Nephron progenitor cell (in vitro differentiated cells): ENCODE results near the gene MEGF8.
"Not testable (repeated sequence)": the region's sequence is repeated elsewhere in the genome, so short reads cannot be mapped to it uniquely, and the experiment has no call there.

Source experiments
- DNase-seq: peaks from one replicate; pipeline ENCODE4 v3.0.0; 2021
- H3K27ac Mint-ChIP-seq: 2 replicates; pipeline ENCODE4 v1.8.0; 2021; ENCODE audit warnings: mild to moderate bottlenecking, moderate library complexity, mixed read lengths
- H3K27me3 Mint-ChIP-seq: 2 replicates; pipeline ENCODE4 v1.8.0; 2021; ENCODE audit warnings: mild to moderate bottlenecking, low read depth, mixed read lengths; ENCODE audit not compliant: poor library complexity
- H3K36me3 Mint-ChIP-seq: 2 replicates; pipeline ENCODE4 v1.8.0; 2021; ENCODE audit warnings: low read depth, mixed read lengths
- H3K4me1 Mint-ChIP-seq: 2 replicates; pipeline ENCODE4 v1.8.0; 2021; ENCODE audit warnings: mixed read lengths
- H3K4me3 Mint-ChIP-seq: 2 replicates; pipeline ENCODE4 v1.8.0; 2021; ENCODE audit warnings: mild to moderate bottlenecking, moderate library complexity, mixed read lengths
- H3K9me3 Mint-ChIP-seq: 2 replicates; pipeline ENCODE4 v1.8.0; 2021; ENCODE audit warnings: mild to moderate bottlenecking, moderate library complexity, mixed read lengths
- TF ChIP-seq, protein P1 (sequence below): fragments of 200-600 bp; sonication (generic); IDR thresholded peaks from 2 replicates; pipeline ENCODE4 v1.5.0; 2021; ENCODE audit warnings: antibody characterized with exemption

The MEGF8 gene

DNA sequence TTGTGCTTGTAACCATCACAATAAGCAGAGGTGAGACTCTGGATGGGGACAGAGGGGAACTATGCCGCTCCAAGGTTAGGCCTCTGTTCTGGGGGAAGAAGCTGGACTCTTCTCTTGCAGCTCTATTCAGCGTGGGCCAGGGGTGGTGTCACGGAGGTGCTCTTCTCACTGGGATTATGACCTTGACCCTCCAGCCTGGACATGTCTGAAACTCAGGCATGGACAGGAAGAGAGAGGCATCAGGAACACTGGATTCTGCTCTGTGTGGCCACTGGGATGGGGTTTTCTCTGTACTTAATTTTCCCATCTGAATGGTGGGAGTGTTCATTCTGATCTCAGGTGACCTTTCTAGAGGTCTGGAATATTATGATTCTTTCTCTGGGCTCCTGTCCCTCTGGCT lies 7.6 kb downstream of the MEGF8 start:
- Mint-ChIP-seq H3K27ac (no peak overlapping the region), H3K36me3 (peaks cover 3% of the 10 kb centered on the region), H3K4me3 (no peak overlapping the region), H3K27me3 (peaks cover 7% of the 10 kb centered on the region), H3K9me3 (no peaks in the 10 kb centered on the region), H3K4me1 (peaks cover 28% of the 10 kb centered on the region)
- TF ChIP-seq, protein P1, sequence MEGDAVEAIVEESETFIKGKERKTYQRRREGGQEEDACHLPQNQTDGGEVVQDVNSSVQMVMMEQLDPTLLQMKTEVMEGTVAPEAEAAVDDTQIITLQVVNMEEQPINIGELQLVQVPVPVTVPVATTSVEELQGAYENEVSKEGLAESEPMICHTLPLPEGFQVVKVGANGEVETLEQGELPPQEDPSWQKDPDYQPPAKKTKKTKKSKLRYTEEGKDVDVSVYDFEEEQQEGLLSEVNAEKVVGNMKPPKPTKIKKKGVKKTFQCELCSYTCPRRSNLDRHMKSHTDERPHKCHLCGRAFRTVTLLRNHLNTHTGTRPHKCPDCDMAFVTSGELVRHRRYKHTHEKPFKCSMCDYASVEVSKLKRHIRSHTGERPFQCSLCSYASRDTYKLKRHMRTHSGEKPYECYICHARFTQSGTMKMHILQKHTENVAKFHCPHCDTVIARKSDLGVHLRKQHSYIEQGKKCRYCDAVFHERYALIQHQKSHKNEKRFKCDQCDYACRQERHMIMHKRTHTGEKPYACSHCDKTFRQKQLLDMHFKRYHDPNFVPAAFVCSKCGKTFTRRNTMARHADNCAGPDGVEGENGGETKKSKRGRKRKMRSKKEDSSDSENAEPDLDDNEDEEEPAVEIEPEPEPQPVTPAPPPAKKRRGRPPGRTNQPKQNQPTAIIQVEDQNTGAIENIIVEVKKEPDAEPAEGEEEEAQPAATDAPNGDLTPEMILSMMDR = no peak
- DNase-seq = no peak

DNA sequence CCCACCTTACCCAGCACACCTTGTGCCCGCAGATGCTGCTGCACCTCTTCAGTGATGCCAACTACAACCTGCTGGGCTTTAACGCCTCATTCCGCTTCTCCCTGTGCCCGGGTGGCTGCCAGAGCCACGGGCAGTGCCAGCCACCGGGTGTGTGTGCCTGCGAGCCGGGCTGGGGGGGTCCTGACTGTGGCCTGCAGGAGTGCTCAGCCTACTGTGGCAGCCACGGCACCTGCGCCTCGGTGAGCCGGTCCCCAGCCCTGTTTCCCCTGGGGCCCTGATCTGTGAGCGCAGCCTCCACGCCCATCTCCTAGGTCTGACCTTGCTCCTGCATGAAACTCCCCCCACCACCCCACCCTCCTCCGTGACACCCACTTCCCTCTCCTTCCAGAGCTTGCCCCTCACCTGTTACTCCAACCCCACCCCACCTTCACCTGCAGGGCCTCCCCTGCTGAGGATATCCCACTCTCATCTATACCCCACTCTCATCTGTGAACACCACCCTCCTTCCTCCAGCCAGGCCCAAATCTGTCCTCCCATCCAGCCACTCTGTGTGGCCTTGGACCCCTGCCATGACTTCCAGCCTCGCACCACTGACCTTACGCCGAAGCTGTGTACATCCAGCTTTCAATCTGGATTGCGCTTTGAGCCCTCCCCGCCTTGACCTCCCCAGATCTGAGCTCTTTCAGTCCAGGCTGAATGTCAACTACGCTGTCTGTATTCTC lies 8.7 kb downstream of the MEGF8 start:
- peaks cover under 1% of the 10 kb centered on the region for H3K27me3 Mint-ChIP-seq
- DNase-seq = no peak
- no peak overlapping the region for H3K4me3 Mint-ChIP-seq
- no peaks in the 10 kb centered on the region for H3K9me3 Mint-ChIP-seq
- TF ChIP-seq, protein P1 = no peak
- peaks cover 17% of the 10 kb centered on the region for H3K4me1 Mint-ChIP-seq
- no peak overlapping the region for H3K27ac Mint-ChIP-seq
- peaks cover 13% of the 10 kb centered on the region for H3K36me3 Mint-ChIP-seq

DNA sequence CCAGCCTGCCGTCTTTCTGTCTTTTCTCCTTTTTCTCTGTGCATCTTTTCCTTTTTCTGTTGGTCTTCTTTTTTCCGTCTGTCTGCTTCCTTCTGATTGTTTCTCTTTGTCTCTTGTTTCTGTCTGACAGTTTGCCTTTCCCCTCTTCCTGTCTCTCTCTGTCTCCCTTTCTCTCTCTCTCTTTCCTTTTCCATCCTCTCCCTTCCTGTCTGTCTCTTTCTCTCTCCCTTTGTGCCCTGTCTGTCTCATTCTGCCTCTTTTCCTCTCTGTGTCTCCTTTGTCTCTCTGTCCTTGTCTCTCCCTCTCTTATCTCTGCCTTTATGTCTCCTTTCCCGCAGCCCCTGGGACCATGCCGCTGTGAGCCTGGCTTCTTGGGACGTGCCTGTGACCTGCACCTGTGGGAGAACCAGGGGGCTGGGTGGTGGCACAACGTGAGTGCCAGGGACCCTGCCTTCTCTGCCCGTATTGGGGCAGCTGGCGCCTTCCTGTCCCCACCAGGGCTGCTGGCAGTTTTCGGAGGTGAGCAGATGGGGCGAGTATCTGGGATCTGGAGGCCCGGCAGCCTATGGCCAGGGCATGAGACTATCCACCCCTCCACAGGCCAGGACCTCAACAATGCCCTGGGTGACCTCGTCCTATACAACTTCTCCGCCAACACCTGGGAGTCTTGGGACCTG lies 9.4 kb downstream of the MEGF8 start:
- Mint-ChIP-seq H3K36me3 (peaks cover 18% of the 10 kb centered on the region), H3K4me3 (no peak overlapping the region), H3K27me3 (no peaks in the 10 kb centered on the region), H3K4me1 (peaks cover 10% of the 10 kb centered on the region), H3K9me3 (no peaks in the 10 kb centered on the region), H3K27ac (no peak overlapping the region)
- no peak for DNase-seq
- TF ChIP-seq, protein P1 = no peak

- no peak for DNase-seq
- Mint-ChIP-seq H3K27ac (no peak overlapping the region), H3K4me3 (no peak overlapping the region), H3K27me3 (no peaks in the 10 kb centered on the region), H3K36me3 (peaks cover 18% of the 10 kb centered on the region), H3K4me1 (peaks cover 3% of the 10 kb centered on the region), H3K9me3 (no peaks in the 10 kb centered on the region)
- TF ChIP-seq, protein P1 = no peak
These were observed 10.0 kb downstream of the MEGF8 start for GRCh38 chr19:42335374-42335936.

DNA sequence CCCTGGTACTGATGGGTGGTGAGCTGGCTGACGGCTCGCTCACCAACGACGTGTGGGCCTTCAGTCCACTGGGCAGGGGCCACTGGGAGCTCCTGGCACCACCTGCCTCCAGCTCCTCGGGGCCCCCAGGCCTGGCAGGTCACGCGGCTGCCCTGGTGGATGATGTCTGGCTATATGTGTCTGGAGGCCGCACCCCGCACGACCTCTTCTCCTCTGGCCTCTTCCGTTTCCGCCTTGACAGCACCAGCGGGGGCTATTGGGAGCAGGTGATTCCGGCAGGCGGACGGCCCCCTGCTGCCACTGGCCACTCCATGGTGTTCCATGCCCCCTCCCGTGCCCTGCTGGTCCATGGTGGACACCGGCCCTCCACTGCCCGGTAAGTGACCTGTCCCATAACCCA lies 10.5 kb downstream of the MEGF8 start:
- DNase-seq = no peak
- Mint-ChIP-seq H3K4me3 (no peak overlapping the region), H3K4me1 (no peaks in the 10 kb centered on the region), H3K9me3 (no peaks in the 10 kb centered on the region), H3K27ac (no peak overlapping the region), H3K36me3 (peaks cover 18% of the 10 kb centered on the region), H3K27me3 (no peaks in the 10 kb centered on the region)
- TF ChIP-seq, protein P1 = no peak

- not testable (repeated sequence) for H3K4me1 Mint-ChIP-seq, DNase-seq, H3K9me3 Mint-ChIP-seq, H3K4me3 Mint-ChIP-seq, H3K27ac Mint-ChIP-seq, H3K27me3 Mint-ChIP-seq
- H3K36me3 Mint-ChIP-seq = peaks cover 31% of the 10 kb centered on the region
These were observed 13.9 kb downstream of the MEGF8 start for GRCh38 chr19:42339126-42339860.

DNA sequence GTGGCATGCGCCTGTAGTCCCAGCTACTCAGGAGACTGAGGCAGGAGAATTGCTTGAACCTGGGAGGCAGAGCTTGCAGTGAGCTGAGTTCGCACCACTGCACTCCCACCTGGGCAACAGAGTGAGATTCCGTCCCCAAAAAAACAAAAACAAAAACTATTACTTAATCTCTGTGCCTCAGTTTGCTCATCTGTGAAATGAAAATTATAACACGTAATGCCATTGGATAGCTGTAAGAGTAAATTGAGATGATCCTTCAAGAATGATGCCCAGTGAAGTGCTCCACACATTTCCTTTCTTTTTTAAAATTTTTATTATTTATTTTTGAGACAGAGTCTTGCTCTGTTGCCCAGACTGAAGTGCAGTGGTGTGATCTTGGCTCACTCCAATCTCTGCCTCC lies 14.5 kb downstream of the MEGF8 start:
- DNase-seq, H3K4me3 Mint-ChIP-seq, H3K4me1 Mint-ChIP-seq, H3K27me3 Mint-ChIP-seq, H3K27ac Mint-ChIP-seq, H3K9me3 Mint-ChIP-seq: not testable (repeated sequence)
- peaks cover 35% of the 10 kb centered on the region for H3K36me3 Mint-ChIP-seq
